Endothelial cell of umbilical vein (primary cell): ENCODE results near the gene PRKCB. TPM values are rescaled to one million over a fixed set of nuclear protein-coding genes. Genes with fewer than 3 reads are reported as not detected.

Experiments
- BruUV-seq: library from RNA; stranded (reverse); fragments of 400-500 nt; replicated peaks from 2 replicates; lab custom pipeline; 2021; lab: Mats Ljungman, UMichigan
- CTCF ChIA-PET: fragments of 300-600, 350-600 bp; sonication (Branson Sonifier 250); formaldehyde crosslinking; loops from one replicate; lab custom pipeline; 2021; ENCODE audit warnings: antibody characterized with exemption, inconsistent platforms; lab: Charles Lee
- POLR2A ChIA-PET: fragments of 300-600, 350-600 bp; sonication (Branson Sonifier 250); formaldehyde crosslinking; loops from one replicate; lab custom pipeline; 2021; ENCODE audit warnings: antibody characterized with exemption, inconsistent platforms; lab: Charles Lee
- DNase-seq: peaks from one replicate; pipeline ENCODE4 v3.0.0-alpha.2; 2011; ENCODE audit warnings: low read depth, low spot score
- FAIRE-seq: peaks from 2 replicates; lab custom pipeline; 2011; peaks lifted over from hg19 to GRCh38; lab: Jason Lieb, UNC
- H2AFZ ChIP-seq: 2 replicates; pipeline ENCODE4 v1.6.0; 2012; ENCODE audit warnings: low read depth, low read length, control low read depth, inconsistent platforms
- H3K27ac ChIP-seq: 2 replicates; pipeline ENCODE4 v1.5.1; 2011; ENCODE audit warnings: low read depth, mild to moderate bottlenecking, control low read depth, low read length, moderate library complexity; ENCODE audit not compliant: insufficient read depth
- H3K27me3 ChIP-seq, 2 experiments: 2 replicates each; pipeline versions ENCODE4 v1.6.0 to v1.6.1; 2011; ENCODE audit warnings: low read length in 2 of 2, mixed read lengths in 1 of 2; ENCODE audit not compliant: control insufficient read depth in 2 of 2, insufficient read depth in 2 of 2
- H3K36me3 ChIP-seq, 2 experiments: 2 replicates in 1 of 2; 3 replicates in 1 of 2; pipeline ENCODE4 v1.5.1; 2011; ENCODE audit warnings: low read length in 2 of 2, mild to moderate bottlenecking in 1 of 2, moderate library complexity in 1 of 2; ENCODE audit not compliant: control insufficient read depth in 2 of 2, insufficient read depth in 2 of 2; ENCODE audit errors: extremely low read depth in 1 of 2
- H3K4me1 ChIP-seq: 3 replicates; pipeline ENCODE4 v1.5.1; 2011; ENCODE audit warnings: mild to moderate bottlenecking, low read length; ENCODE audit not compliant: control insufficient read depth, insufficient read depth; ENCODE audit errors: extremely low read depth
- H3K4me2 ChIP-seq: 2 replicates; pipeline ENCODE4 v1.6.1; 2011; ENCODE audit warnings: low read length, control low read depth, mixed read lengths; ENCODE audit not compliant: insufficient read depth
- H3K4me3 ChIP-seq, 3 experiments: fragments of 200-600 bp in 1 of 3; sonication (generic), shearing (Covaris generic) in 1 of 3; replicated peaks in 1 of 3; 2 replicates each; pipeline ENCODE4 v1.5.1; 2011 to 2016; ENCODE audit warnings: control low read depth in 3 of 3, low read length in 3 of 3, mild to moderate bottlenecking in 2 of 3, inconsistent platforms in 1 of 3, low read depth in 1 of 3, moderate library complexity in 1 of 3; ENCODE audit not compliant: insufficient read depth in 1 of 3
- H3K79me2 ChIP-seq: 2 replicates; pipeline ENCODE4 v1.6.0; 2012; ENCODE audit warnings: low read length, inconsistent platforms; ENCODE audit not compliant: control insufficient read depth, insufficient read depth
- H3K9ac ChIP-seq: replicated peaks from 2 replicates; pipeline ENCODE3; 2011; ENCODE audit warnings: low read length, control low read depth; ENCODE audit not compliant: insufficient read depth; ENCODE audit errors: extremely low read depth
- H3K9me1 ChIP-seq: replicated peaks from 3 replicates; pipeline ENCODE4 v1.6.0; 2011; ENCODE audit warnings: mild to moderate bottlenecking, low read length; ENCODE audit not compliant: control insufficient read depth, insufficient read depth; ENCODE audit errors: extremely low read depth
- H3K9me3 ChIP-seq: replicated peaks from 2 replicates; pipeline ENCODE4 v1.5.1; 2012; ENCODE audit warnings: low read length, inconsistent platforms; ENCODE audit not compliant: control insufficient read depth, insufficient read depth
- H4K20me1 ChIP-seq: replicated peaks from 2 replicates; pipeline ENCODE3; 2011; ENCODE audit warnings: mild to moderate bottlenecking, low read length; ENCODE audit not compliant: control insufficient read depth, insufficient read depth; ENCODE audit errors: extremely low read depth
- CTCF ChIP-seq, 2 donors: IDR thresholded peaks; 1 replicate in 1 of 2; 2 replicates in 1 of 2; pipeline ENCODE4 v1.5.1; 2011; ENCODE audit warnings: low read length in 2 of 2, mild to moderate bottlenecking in 2 of 2, moderate library complexity in 2 of 2, control low read depth in 1 of 2, inconsistent platforms in 1 of 2, low read depth in 1 of 2; ENCODE audit not compliant: insufficient read depth in 1 of 2; ENCODE audit errors: extremely low read depth in 1 of 2
- EZH2 ChIP-seq: IDR thresholded peaks from 2 replicates; pipeline ENCODE4 v1.6.1; 2012; ENCODE audit warnings: borderline replicate concordance, low read depth, mild to moderate bottlenecking, moderate library complexity, low read length, inconsistent platforms; ENCODE audit not compliant: severe bottlenecking
- FOS ChIP-seq: IDR thresholded peaks from 2 replicates; pipeline ENCODE4 v1.6.1; 2011; ENCODE audit warnings: mild to moderate bottlenecking, low read length, moderate library complexity, borderline replicate concordance; ENCODE audit not compliant: insufficient read depth
- GATA2 ChIP-seq: IDR thresholded peaks from 2 replicates; pipeline ENCODE4 v1.7.0; 2011; ENCODE audit warnings: low read depth, mild to moderate bottlenecking, moderate library complexity, mixed read lengths, low read length; ENCODE audit not compliant: insufficient read length, insufficient read depth
- JUN ChIP-seq: IDR thresholded peaks from 2 replicates; pipeline ENCODE4 v1.6.1; 2011; ENCODE audit warnings: borderline replicate concordance, low read depth; ENCODE audit not compliant: insufficient read length, insufficient read depth
- MAX ChIP-seq: IDR thresholded peaks from 2 replicates; pipeline ENCODE4 v1.6.1; 2011; ENCODE audit not compliant: insufficient read depth, insufficient read length
- MYC ChIP-seq: IDR thresholded peaks from one replicate; pipeline ENCODE4 v1.6.1; 2011; ENCODE audit warnings: mild to moderate bottlenecking, low read depth, low read length
- POLR2A ChIP-seq: IDR thresholded peaks from 2 replicates; pipeline ENCODE4 v1.6.1; 2012; ENCODE audit warnings: low read depth, mild to moderate bottlenecking, control low read depth, low read length
- POLR2AphosphoS5 ChIP-seq: IDR thresholded peaks from 2 replicates; pipeline ENCODE4 v1.6.1; 2012; ENCODE audit warnings: low read depth, mild to moderate bottlenecking, control low read depth, low read length, moderate library complexity; ENCODE audit not compliant: insufficient read depth
- dilution Hi-C: fragments of 300-500 bp; cut with MboI; formaldehyde crosslinking; loops from one replicate; pipeline ENCODE4 v1.15.0; 2019; ENCODE audit warnings: low sequenced_read_pairs; ENCODE audit not compliant: extremely low pct_ligation_motif_present
- intact Hi-C: fragments of 100-400 bp; cut with micrococcal nuclease; formaldehyde crosslinking; loops from one replicate; pipeline ENCODE4 v1.10.0; 2022
- polyA plus RNA-seq, 4 experiments: library from polyadenylated mRNA; depleted of rRNA in 3 of 4; stranded (reverse) in 3 of 4; unstranded in 1 of 4; fragments of >200 nt; gene quantifications; 2 replicates each; pipeline versions ENCODE4 v1.2.1 to v1.2.3, GENCODE V29; 2011 to 2012; ENCODE audit warnings: missing spikeins in 1 of 4
- total RNA-seq: library from RNA; stranded (reverse); gene quantifications from 2 replicates; pipeline ENCODE4 v1.2.3, GENCODE V29; 2021

Gene PRKCB
- total and polyA plus RNA-seq, 2 donors (not counting 3 experiments of a cell fraction or from before 2014, with no cell fraction given) = 0.01 TPM; not detected in 1

GRCh38 chr16:23898682-23899430 is 63.1 kb downstream of the PRKCB start:
- H3K9ac ChIP-seq = no peak overlapping the region
- no peak overlapping the region for H2AFZ ChIP-seq
- no peak overlapping the region for H3K4me2 ChIP-seq
- no peak overlapping the region for H3K27ac ChIP-seq
- H3K79me2 ChIP-seq = no peaks in the 10 kb centered on the region
- H3K9me3 ChIP-seq = no peaks in the 10 kb centered on the region
- no peak for FAIRE-seq
- H3K4me3 ChIP-seq = no peak overlapping the region
- BruUV-seq = no TSS peak
- ChIA-PET CTCF (no interaction called here), POLR2A (no interaction called here)
- no peak for DNase-seq
- intact Hi-C loops = no loop called here
- TF ChIP-seq POLR2A = no peak
- TF ChIP-seq POLR2AphosphoS5 = no peak
- TF ChIP-seq CTCF (IDR thresholded peaks at IDR 0.05; ENCODE audit: extremely low read depth in 1 of 2, insufficient read depth in 1 of 2, low read depth in 1 of 2, low read length in 2 of 2) = no peak
- no peak for TF ChIP-seq MAX
- no peak for TF ChIP-seq EZH2
- no peak for TF ChIP-seq JUN
- TF ChIP-seq MYC = no peak
- no peak for TF ChIP-seq GATA2
- no peak for TF ChIP-seq FOS
- H3K4me1 ChIP-seq = no peaks in the 10 kb centered on the region
- dilution Hi-C loops = no loop called here
- H3K9me1 ChIP-seq = no peaks in the 10 kb centered on the region
- no peaks in the 10 kb centered on the region for H4K20me1 ChIP-seq
- no peaks in the 10 kb centered on the region for H3K36me3 ChIP-seq
- no peaks in the 10 kb centered on the region for H3K27me3 ChIP-seq
